H1 (cell line): ENCODE results near the gene AGBL1. TPM values are rescaled to one million over a fixed set of nuclear protein-coding genes. Genes with fewer than 3 reads are reported as not detected.
"Not testable (repeated sequence)": the region's sequence is repeated elsewhere in the genome, so short reads cannot be mapped to it uniquely, and the experiment has no call there.

Experiments
- CTCF ChIA-PET: fragments of 300-600 bp; sonication (Branson Sonifier 250); formaldehyde crosslinking; loops from one replicate; lab custom pipeline; 2021; ENCODE audit not compliant: partially characterized antibody; lab: Charles Lee
- POLR2A ChIA-PET: fragments of 300-600 bp; sonication (Branson Sonifier 250); formaldehyde crosslinking; loops from one replicate; lab custom pipeline; 2021; ENCODE audit warnings: inconsistent platforms; ENCODE audit not compliant: partially characterized antibody; lab: Charles Lee
- DNase-seq, 2 experiments: peaks; one replicate each; pipeline versions ENCODE4 v3.0.0 to v3.0.0-alpha.2; 2010 to 2022; ENCODE audit warnings: low spot score in 2 of 2, low read depth in 1 of 2, mixed read lengths in 1 of 2
- FAIRE-seq: peaks from 2 replicates; lab custom pipeline; 2011; peaks lifted over from hg19 to GRCh38; lab: Jason Lieb, UNC
- H2AFZ ChIP-seq: 2 replicates; pipeline ENCODE4 v1.8.1; 2012; ENCODE audit warnings: low read length, inconsistent platforms
- H2AK5ac ChIP-seq: 2 replicates; pipeline ENCODE4 v1.6.1; 2013; ENCODE audit warnings: low read depth, low read length
- H2BK120ac ChIP-seq: replicated peaks from 2 replicates; pipeline ENCODE3; 2013; ENCODE audit warnings: low read depth, low read length, inconsistent platforms
- H2BK12ac ChIP-seq: 2 replicates; pipeline ENCODE4 v1.6.1; 2013; ENCODE audit warnings: low read depth, low read length
- H2BK15ac ChIP-seq: 2 replicates; pipeline ENCODE4 v1.6.1; 2013; ENCODE audit warnings: low read length
- H2BK20ac ChIP-seq: 2 replicates; pipeline ENCODE4 v1.6.1; 2013; ENCODE audit warnings: low read length
- H2BK5ac ChIP-seq: 2 replicates; pipeline ENCODE4 v1.6.1; 2013; ENCODE audit warnings: low read depth, low read length
- H3K14ac ChIP-seq: 2 replicates; pipeline ENCODE4 v1.6.1; 2013; ENCODE audit warnings: inconsistent platforms; ENCODE audit not compliant: insufficient read length
- H3K18ac ChIP-seq: 2 replicates; pipeline ENCODE4 v1.6.1; 2013; ENCODE audit warnings: low read length; ENCODE audit errors: extremely low read depth
- H3K23ac ChIP-seq: 2 replicates; pipeline ENCODE4 v1.6.1; 2013; ENCODE audit warnings: inconsistent platforms; ENCODE audit not compliant: insufficient read length
- H3K23me2 ChIP-seq: 2 replicates; pipeline ENCODE4 v1.6.1; 2013; ENCODE audit warnings: low read depth, low read length
- H3K27ac ChIP-seq: 2 replicates; pipeline ENCODE4 v1.6.1; 2011; ENCODE audit warnings: low read depth, low read length, inconsistent platforms
- H3K27me3 ChIP-seq, 4 experiments: replicated peaks in 1 of 4; 1 replicate in 1 of 4; 2 replicates in 3 of 4; pipeline versions ENCODE4 v1.6.1 to v1.8.1; 2011 to 2013; ENCODE audit warnings: low read length in 3 of 4, mild to moderate bottlenecking in 3 of 4, inconsistent platforms in 2 of 4, mixed read lengths in 2 of 4, moderate library complexity in 1 of 4; ENCODE audit not compliant: control insufficient read depth in 3 of 4, insufficient read depth in 3 of 4; ENCODE audit errors: extremely low read depth in 1 of 4
- H3K36me3 ChIP-seq, 4 experiments: 2 replicates each; pipeline versions ENCODE4 v1.6.1 to v1.8.1; 2011 to 2013; ENCODE audit warnings: mild to moderate bottlenecking in 4 of 4, low read length in 3 of 4, moderate library complexity in 2 of 4, control low read depth in 1 of 4, inconsistent platforms in 1 of 4; ENCODE audit not compliant: insufficient read depth in 4 of 4, control insufficient read depth in 2 of 4
- H3K4ac ChIP-seq: replicated peaks from 2 replicates; pipeline ENCODE3; 2013; ENCODE audit warnings: low read length, low read depth, mixed read lengths, inconsistent platforms; ENCODE audit not compliant: insufficient read length
- H3K4me1 ChIP-seq, 4 experiments: replicated peaks in 1 of 4; 1 replicate in 1 of 4; 2 replicates in 3 of 4; pipeline versions ENCODE4 v1.6.1 to v1.8.1; 2011 to 2013; ENCODE audit warnings: low read length in 3 of 4, inconsistent platforms in 2 of 4, mixed read lengths in 1 of 4; ENCODE audit not compliant: insufficient read depth in 4 of 4, control insufficient read depth in 3 of 4
- H3K4me2 ChIP-seq, 2 experiments: 2 replicates each; pipeline versions ENCODE4 v1.6.1 to v1.8.1; 2011 to 2013; ENCODE audit warnings: low read depth in 2 of 2, low read length in 2 of 2, control low read depth in 1 of 2, inconsistent platforms in 1 of 2, mild to moderate bottlenecking in 1 of 2; ENCODE audit not compliant: insufficient read depth in 1 of 2
- H3K4me3 ChIP-seq, 4 experiments: fragments of 200-600, 300-600 bp in 1 of 4; sonication (generic), shearing (Covaris generic), sonication (Bioruptor Twin) in 1 of 4; 2 replicates each; pipeline versions ENCODE4 v1.5.1 to v1.8.1; 2011 to 2016; ENCODE audit warnings: low read length in 4 of 4, low read depth in 3 of 4, control low read depth in 2 of 4, inconsistent platforms in 2 of 4, mild to moderate bottlenecking in 2 of 4, mixed read lengths in 1 of 4, moderate library complexity in 1 of 4; ENCODE audit not compliant: insufficient read depth in 2 of 4; ENCODE audit errors: extremely low read depth in 1 of 4
- H3K56ac ChIP-seq: replicated peaks from 2 replicates; pipeline ENCODE3; 2013; ENCODE audit warnings: low read depth, mild to moderate bottlenecking, mixed read lengths, low read length, inconsistent platforms; ENCODE audit not compliant: insufficient read length
- H3K79me1 ChIP-seq: 2 replicates; pipeline ENCODE4 v1.6.1; 2013; ENCODE audit warnings: low read depth, low read length, control low read depth
- H3K79me2 ChIP-seq, 2 experiments: 2 replicates each; pipeline versions ENCODE4 v1.6.1 to v1.8.1; 2012 to 2013; ENCODE audit warnings: low read length in 2 of 2, mild to moderate bottlenecking in 2 of 2, inconsistent platforms in 1 of 2; ENCODE audit not compliant: insufficient read depth in 2 of 2, control insufficient read depth in 1 of 2
- H3K9ac ChIP-seq, 4 experiments: replicated peaks in 1 of 4; 1 replicate in 1 of 4; 2 replicates in 3 of 4; pipeline versions ENCODE4 v1.6.1 to v1.8.1; 2011 to 2013; ENCODE audit warnings: low read depth in 3 of 4, low read length in 3 of 4, control low read depth in 2 of 4, mild to moderate bottlenecking in 2 of 4, moderate library complexity in 2 of 4, inconsistent platforms in 1 of 4; ENCODE audit errors: extremely low read depth in 1 of 4
- H3K9me3 ChIP-seq, 2 experiments: 2 replicates each; pipeline versions ENCODE4 v1.6.1 to v1.8.1; 2012 to 2013; ENCODE audit warnings: mild to moderate bottlenecking in 2 of 2, moderate library complexity in 2 of 2, control low read depth in 1 of 2, inconsistent platforms in 1 of 2, low read depth in 1 of 2, low read length in 1 of 2, mixed read lengths in 1 of 2; ENCODE audit not compliant: insufficient read depth in 2 of 2
- H4K20me1 ChIP-seq, 2 experiments: replicated peaks in 1 of 2; 2 replicates each; pipeline versions ENCODE3 to v1.8.1; 2011 to 2013; ENCODE audit warnings: inconsistent platforms in 2 of 2, low read length in 2 of 2, mild to moderate bottlenecking in 1 of 2; ENCODE audit not compliant: insufficient read depth in 2 of 2, control insufficient read depth in 1 of 2
- H4K5ac ChIP-seq: 2 replicates; pipeline ENCODE4 v1.6.1; 2013; ENCODE audit warnings: low read length, low read depth, mixed read lengths, inconsistent platforms; ENCODE audit not compliant: insufficient read length
- H4K8ac ChIP-seq: 2 replicates; pipeline ENCODE4 v1.8.0; 2013; ENCODE audit warnings: mild to moderate bottlenecking, moderate library complexity, low read length, inconsistent platforms; ENCODE audit not compliant: insufficient read depth; ENCODE audit errors: extremely low read depth
- H4K91ac ChIP-seq: replicated peaks from 2 replicates; pipeline ENCODE3; 2013; ENCODE audit warnings: low read length, mixed read lengths, inconsistent platforms; ENCODE audit not compliant: insufficient read length
- WGBS, 2 experiments: shearing (Covaris generic) in 1 of 2; methylation state at CpG; one replicate each; pipeline versions ENCODE4 v1.1.6 to v1.1.7; 2013 to 2015; ENCODE audit warnings: low lambda C conversion rate in 2 of 2, mixed read lengths in 2 of 2, inconsistent platforms in 1 of 2, low coverage in 1 of 2, missing lambda C conversion rate in 1 of 2; ENCODE audit not compliant: insufficient replicate concordance in 2 of 2, insufficient coverage in 1 of 2, insufficient read length in 1 of 2; ENCODE audit errors: extremely low coverage in 1 of 2, missing lambda C conversion rate in 1 of 2; 5-methylcytosine and 5-hydroxymethylcytosine counted together
- polyA plus RNA-seq, 7 experiments: library from polyadenylated mRNA; depleted of rRNA in 3 of 7; stranded (reverse) in 5 of 7; unstranded in 2 of 7; fragments of >200 nt in 5 of 7; fragments of 200-250 nt in 2 of 7; gene quantifications; 1 replicate in 5 of 7; 2 replicates in 1 of 7; 4 replicates in 1 of 7; pipeline versions ENCODE4 v1.2.1 to v1.2.3, GENCODE V29; 2011 to 2013; ENCODE audit warnings: missing spikeins in 2 of 7, mixed read lengths in 2 of 7
- total RNA-seq: library from RNA; stranded (reverse); fragmentation: NEBNext Ultra II Directional; extraction: Animal tissue kit (Norgen Biotek cat#: 25700); gene quantifications from 2 replicates; pipeline ENCODE4 v1.2.1, GENCODE V29; 2021

The AGBL1 gene
- total and polyA plus RNA-seq, 2 of the 8 experiments (the other 6 are each of a cell fraction or from before 2014, with no cell fraction given), result not detected

DNA sequence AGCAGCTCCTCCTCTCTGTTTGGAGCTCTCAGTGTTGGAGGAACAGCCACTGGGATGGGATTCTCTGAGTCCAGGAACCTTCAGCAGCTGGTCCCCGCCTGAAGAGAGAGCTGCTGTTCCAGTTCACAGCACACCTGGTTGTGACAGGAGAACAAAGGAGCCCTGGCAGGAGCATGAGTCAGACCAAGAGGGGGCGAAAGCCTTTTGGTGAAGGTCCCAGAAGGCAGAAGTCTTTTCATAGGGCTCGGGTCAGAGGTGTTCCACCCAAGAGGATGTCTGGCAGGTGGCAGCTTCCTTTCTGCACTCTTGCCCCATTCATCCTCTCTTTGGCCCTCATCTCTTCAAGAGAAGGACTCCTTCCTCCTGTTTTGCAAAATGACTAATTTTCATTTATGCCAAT is 799.2 kb downstream of the AGBL1 start:
- POLR2A ChIA-PET, H3K56ac ChIP-seq, H3K23ac ChIP-seq, H2BK120ac ChIP-seq, H2BK15ac ChIP-seq, H3K4me3 ChIP-seq, H3K9me3 ChIP-seq, H2BK5ac ChIP-seq, H2BK12ac ChIP-seq, H3K27ac ChIP-seq, DNase-seq, H3K9ac ChIP-seq, H3K79me1 ChIP-seq, H2AFZ ChIP-seq, H3K36me3 ChIP-seq, H4K5ac ChIP-seq, H3K4ac ChIP-seq, H4K20me1 ChIP-seq, H3K79me2 ChIP-seq, H4K91ac ChIP-seq, CTCF ChIA-PET, H3K18ac ChIP-seq, H4K8ac ChIP-seq, H2AK5ac ChIP-seq, H3K23me2 ChIP-seq, H3K14ac ChIP-seq, H3K4me2 ChIP-seq, H2BK20ac ChIP-seq, H3K27me3 ChIP-seq, H3K4me1 ChIP-seq, FAIRE-seq: not testable (repeated sequence)
- WGBS, 2 experiments, result 94% methylated on average over 3 of the region's 3 CpGs; no CpG with 5 or more reads in 1 of the 2 experiments
